Liver (tissue), 9 donors: ENCODE data around the gene OR2L13. TPM values are rescaled to one million over a fixed set of nuclear protein-coding genes. Genes with fewer than 3 reads are reported as not detected.
"Not testable (repeated sequence)": the region's sequence is repeated elsewhere in the genome, so short reads cannot be mapped to it uniquely, and the experiment has no call there.

Source experiments
- DNase-seq: peaks from one replicate; pipeline ENCODE4 v3.0.0-alpha.2; 2017; ENCODE audit warnings: low spot score
- H3K27ac ChIP-seq, 2 donors: one replicate each; pipeline ENCODE4 v1.7.0; 2013; ENCODE audit warnings: inconsistent platforms in 2 of 2, low read length in 2 of 2, control low read depth in 1 of 2, low read depth in 1 of 2, mild to moderate bottlenecking in 1 of 2
- H3K27me3 ChIP-seq, 4 donors: one replicate each; pipeline versions ENCODE4 v1.6.1 to v1.7.0; 2013; ENCODE audit warnings: low read length in 3 of 4, inconsistent platforms in 1 of 4, mild to moderate bottlenecking in 1 of 4, moderate library complexity in 1 of 4; ENCODE audit not compliant: control insufficient read depth in 4 of 4, insufficient read depth in 4 of 4
- H3K36me3 ChIP-seq, 4 donors: one replicate each; pipeline versions ENCODE4 v1.6.1 to v1.7.0; 2013; ENCODE audit warnings: low read length in 3 of 4, mild to moderate bottlenecking in 3 of 4, low read depth in 1 of 4, moderate library complexity in 1 of 4; ENCODE audit not compliant: control insufficient read depth in 4 of 4, insufficient read depth in 3 of 4
- H3K4me1 ChIP-seq, 4 donors: one replicate each; pipeline versions ENCODE4 v1.6.1 to v1.7.0; 2013; ENCODE audit warnings: low read length in 3 of 4, mild to moderate bottlenecking in 3 of 4, moderate library complexity in 1 of 4; ENCODE audit not compliant: control insufficient read depth in 4 of 4, insufficient read depth in 4 of 4
- H3K4me3 ChIP-seq, 3 donors: one replicate each; pipeline versions ENCODE4 v1.6.1 to v1.7.0; 2013; ENCODE audit warnings: low read length in 3 of 3, control low read depth in 1 of 3, low read depth in 1 of 3, mild to moderate bottlenecking in 1 of 3
- H3K9ac ChIP-seq, 2 donors: one replicate each; pipeline ENCODE4 v1.7.0; 2013; ENCODE audit warnings: low read length in 2 of 2, mild to moderate bottlenecking in 2 of 2, moderate library complexity in 2 of 2, control low read depth in 1 of 2, low read depth in 1 of 2
- H3K9me3 ChIP-seq, 4 donors: one replicate each; pipeline versions ENCODE4 v1.6.1 to v1.7.0; 2013; ENCODE audit warnings: low read length in 3 of 4; ENCODE audit not compliant: control insufficient read depth in 4 of 4
- CTCF ChIP-seq: fragments of 150-350 bp; IDR thresholded peaks from 2 replicates; pipeline ENCODE4 v1.5.1; 2017; ENCODE audit warnings: improper control_type of control experiment, low read depth, low read length; ENCODE audit not compliant: missing input control
- FOXA1 ChIP-seq: IDR thresholded peaks from 2 replicates; pipeline ENCODE4 v1.6.1; 2016; ENCODE audit warnings: antibody characterized with exemption
- FOXA2 ChIP-seq: IDR thresholded peaks from 2 replicates; pipeline ENCODE4 v1.6.1; 2016; ENCODE audit warnings: antibody characterized with exemption
- HNF4A ChIP-seq, 2 donors: conservative IDR thresholded peaks; 2 replicates each; pipeline ENCODE4 v1.6.1; 2016; ENCODE audit warnings: antibody characterized with exemption in 2 of 2, mild to moderate bottlenecking in 2 of 2
- HNF4G ChIP-seq: IDR thresholded peaks from 2 replicates; pipeline ENCODE4 v1.6.1; 2016; ENCODE audit warnings: antibody characterized with exemption
- JUND ChIP-seq, 2 donors: IDR thresholded peaks; 2 replicates each; pipeline ENCODE4 v1.6.1; 2016; ENCODE audit warnings: antibody characterized with exemption in 2 of 2
- MAX ChIP-seq: IDR thresholded peaks from 2 replicates; pipeline ENCODE4 v1.6.1; 2016; ENCODE audit warnings: antibody characterized with exemption
- NR2F2 ChIP-seq: IDR thresholded peaks from 2 replicates; pipeline ENCODE4 v1.6.1; 2016; ENCODE audit warnings: antibody characterized with exemption
- REST ChIP-seq: IDR thresholded peaks from 2 replicates; pipeline ENCODE4 v1.6.1; 2016; ENCODE audit warnings: antibody characterized with exemption, mild to moderate bottlenecking
- TAF1 ChIP-seq: conservative IDR thresholded peaks from 2 replicates; pipeline ENCODE4 v1.6.1; 2016; ENCODE audit warnings: antibody characterized with exemption, mild to moderate bottlenecking
- WGBS: extraction: QIAGEN DNeasy Blood & Tissue Kit; methylation state at CpG from one replicate; pipeline ENCODE4 v1.1.7; 2013; 5-methylcytosine and 5-hydroxymethylcytosine counted together
- polyA plus RNA-seq, 2 donors: library from polyadenylated mRNA; stranded (reverse) in 1 of 2; unstranded in 1 of 2; fragments of 200-250 nt in 1 of 2; fragments of >200 nt in 1 of 2; fragmentation: Nextera tagmentation in 1 of 2; extraction: Ambion mirVana in 1 of 2; gene quantifications; one replicate each; pipeline versions ENCODE4 v1.2.1 to v1.2.3, GENCODE V29; 2013 to 2015
- total RNA-seq, 2 donors: library from RNA; depleted of rRNA; stranded (reverse); fragments of >200 nt; gene quantifications; one replicate each; pipeline ENCODE4 v1.2.3, GENCODE V29; 2014
- donor health status: healthy.
- donor health status: healthy.
- donor health status: healthy.
- donor health status: healthy.
- donor health status: healthy.

OR2L13 gene
- total and polyA plus RNA-seq, 4 donors: not detected

- no peaks in the 10 kb centered on the region for H3K36me3 ChIP-seq
- no peaks in the 10 kb centered on the region for H3K4me1 ChIP-seq
- no peaks in the 10 kb centered on the region for H3K27me3 ChIP-seq
- 65% methylated on average over 2 of the region's 2 CpGs for WGBS
- no peak overlapping the region for H3K27ac ChIP-seq
- no peak for DNase-seq
- no peak overlapping the region for H3K4me3 ChIP-seq
- no peak overlapping the region for H3K9ac ChIP-seq
- H3K9me3 ChIP-seq: no peaks in the 10 kb centered on the region
- TF ChIP-seq JUND (IDR thresholded peaks at IDR 0.05) (no peak), FOXA2 (no peak), HNF4A (conservative IDR thresholded peaks at IDR 0.05) (no peak), HNF4G (no peak), MAX (no peak)
These were observed 29.9 kb upstream of the OR2L13 start for GRCh38 chr1:248065071-248065470.

GRCh38 chr1:248065604-248066003 lies 29.4 kb upstream of the OR2L13 start:
- Histone ChIP-seq H3K9ac (no peak overlapping the region), H3K9me3 (no peaks in the 10 kb centered on the region), H3K36me3 (no peaks in the 10 kb centered on the region), H3K4me3 (no peak overlapping the region), H3K27ac (no peak overlapping the region), H3K27me3 (no peaks in the 10 kb centered on the region), H3K4me1 (no peaks in the 10 kb centered on the region)
- no peak for TF ChIP-seq FOXA1
- TF ChIP-seq HNF4A (conservative IDR thresholded peaks at IDR 0.05): no peak
- TF ChIP-seq MAX: no peak
- TF ChIP-seq HNF4G: no peak
- no peak for TF ChIP-seq NR2F2
- TF ChIP-seq TAF1: no peak
- 89% methylated on average over 3 of the region's 3 CpGs for WGBS
- DNase-seq: no peak

GRCh38 chr1:248083864-248084263 lies 11.1 kb upstream of the OR2L13 start:
- H3K27ac ChIP-seq, H3K4me3 ChIP-seq, H3K9me3 ChIP-seq, H3K27me3 ChIP-seq, H3K4me1 ChIP-seq, H3K9ac ChIP-seq, H3K36me3 ChIP-seq, DNase-seq: not testable (repeated sequence)
- WGBS: 87% methylated on average over 12 of the region's 17 CpGs

GRCh38 chr1:248098529-248098928 lies 3.5 kb downstream of the OR2L13 start:
- TF ChIP-seq CTCF (no peak), FOXA1 (no peak), NR2F2 (no peak), REST (no peak), TAF1 (no peak), HNF4G (no peak)
- Histone ChIP-seq H3K4me1 (no peaks in the 10 kb centered on the region), H3K9me3 (no peaks in the 10 kb centered on the region), H3K4me3 (no peak overlapping the region), H3K27ac (no peak overlapping the region), H3K27me3 (no peaks in the 10 kb centered on the region), H3K36me3 (no peaks in the 10 kb centered on the region), H3K9ac (no peak overlapping the region)
- WGBS: 56% methylated on average over 1 of the region's 1 CpG
- DNase-seq: no peak
